ENCODE results near the gene LRP1B. TPM values are rescaled to one million over a fixed set of nuclear protein-coding genes. Genes with fewer than 3 reads are reported as not detected.

Gene LRP1B
- total and polyA plus RNA-seq, 2 of the 8 experiments (the other 6 are each of a cell fraction or from before 2014, with no cell fraction given) = 0.03 TPM; not detected in 1

DNA sequence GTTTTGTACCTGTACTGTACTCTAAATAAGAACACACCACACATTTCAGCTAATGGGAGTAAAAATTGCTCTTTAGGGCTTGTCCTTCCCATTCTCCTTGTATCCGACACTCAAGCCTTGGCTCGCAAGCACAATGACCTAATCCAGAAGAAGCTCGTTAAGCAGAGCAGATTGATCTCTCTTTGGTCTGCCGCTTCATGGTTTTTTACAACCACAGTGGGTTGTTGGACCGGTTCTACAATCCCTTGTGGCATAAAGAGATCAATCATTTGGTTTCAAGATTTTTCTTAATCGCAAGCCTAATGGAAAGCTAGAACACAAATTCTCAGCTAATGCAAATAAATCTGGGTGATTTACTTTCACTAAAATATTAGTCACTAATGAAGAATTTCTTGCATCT lies 662.1 kb downstream of the LRP1B start (continued):
- TF ChIP-seq NRF1 (IDR thresholded peaks at IDR 0.05; ENCODE audit: low read depth, low read length) = no peak
- TF ChIP-seq POLR2AphosphoS5 (IDR thresholded peaks at IDR 0.05; ENCODE audit: low read depth, low read length) = no peak

All from H1 (cell line).